GM23248 (cell line): Measurements from ENCODE around the gene GARNL3. TPM values are rescaled to one million over a fixed set of nuclear protein-coding genes. Genes with fewer than 3 reads are reported as not detected.

Experiments
- DNase-seq: peaks from one replicate; pipeline ENCODE4 v3.0.0-alpha.2; 2015
- H2AFZ ChIP-seq: fragments of 200-600 bp; sonication (generic); 2 replicates; pipeline ENCODE4 v1.6.1; 2016; ENCODE audit warnings: antibody characterized with exemption
- H3F3A ChIP-seq: fragments of 200-600 bp; sonication (generic); 2 replicates; pipeline ENCODE4 v1.6.1; 2016; ENCODE audit warnings: mild to moderate bottlenecking, antibody characterized with exemption, mixed run types; ENCODE audit not compliant: insufficient read depth
- H3K27ac ChIP-seq: fragments of 200-600 bp; sonication (generic); 2 replicates; pipeline ENCODE4 v1.5.1; 2016; ENCODE audit warnings: mild to moderate bottlenecking
- H3K27me3 ChIP-seq: fragments of 200-600 bp; sonication (generic); replicated peaks from 2 replicates; pipeline ENCODE4 v1.6.1; 2016; ENCODE audit warnings: mild to moderate bottlenecking; ENCODE audit not compliant: insufficient read depth
- H3K36me3 ChIP-seq: fragments of 200-600 bp; sonication (generic); 2 replicates; pipeline ENCODE4 v1.6.1; 2016; ENCODE audit warnings: low read depth, mild to moderate bottlenecking
- H3K4me1 ChIP-seq: fragments of 200-600 bp; sonication (generic); 2 replicates; pipeline ENCODE4 v1.6.1; 2016; ENCODE audit warnings: mild to moderate bottlenecking; ENCODE audit not compliant: insufficient read depth
- H3K4me2 ChIP-seq: fragments of 200-600 bp; sonication (generic); one replicate; pipeline ENCODE4 v1.6.1; 2016; ENCODE audit warnings: mild to moderate bottlenecking; ENCODE audit not compliant: unreplicated experiment
- H3K4me3 ChIP-seq: fragments of 200-600 bp; sonication (generic); 2 replicates; pipeline ENCODE4 v1.5.1; 2016; ENCODE audit warnings: mild to moderate bottlenecking
- H3K79me2 ChIP-seq: fragments of 200-600 bp; sonication (generic); 2 replicates; pipeline ENCODE4 v1.6.1; 2016; ENCODE audit warnings: mild to moderate bottlenecking; ENCODE audit not compliant: insufficient read depth
- H3K9ac ChIP-seq: fragments of 200-600 bp; sonication (generic); 2 replicates; pipeline ENCODE4 v1.6.1; 2016; ENCODE audit warnings: mild to moderate bottlenecking
- H3K9me2 ChIP-seq: fragments of 200-600 bp; sonication (generic); 2 replicates; pipeline ENCODE4 v1.6.1; 2016; ENCODE audit warnings: mixed run types, mild to moderate bottlenecking, moderate library complexity; ENCODE audit not compliant: insufficient read depth
- H3K9me3 ChIP-seq: fragments of 200-600 bp; sonication (generic); one replicate; pipeline ENCODE4 v1.6.1; 2017; ENCODE audit warnings: low read depth
- H4K20me1 ChIP-seq: fragments of 200-600 bp; sonication (generic); 2 replicates; pipeline ENCODE4 v1.6.0; 2016; ENCODE audit not compliant: insufficient read depth
- EZH2 ChIP-seq: fragments of 200-600 bp; sonication (generic); IDR thresholded peaks from 2 replicates; pipeline ENCODE4 v1.6.1; 2018; ENCODE audit warnings: antibody characterized with exemption, mild to moderate bottlenecking; ENCODE audit not compliant: insufficient read depth, poor library complexity, severe bottlenecking
- EZH2phosphoT487 ChIP-seq: fragments of 200-600 bp; sonication (generic); IDR thresholded peaks from 2 replicates; pipeline ENCODE4 v1.6.1; 2018; ENCODE audit warnings: antibody characterized with exemption, moderate library complexity, mild to moderate bottlenecking, low read depth; ENCODE audit not compliant: insufficient read depth
- WGBS, 2 experiments: methylation state at CpG; one replicate each; pipeline ENCODE4 v1.1.6; 2015 to 2017; ENCODE audit warnings: low lambda C conversion rate in 2 of 2, low coverage in 1 of 2; ENCODE audit errors: missing lambda C conversion rate in 2 of 2; 5-methylcytosine and 5-hydroxymethylcytosine counted together
- in situ Hi-C: fragments of 300-500 bp; cut with MboI; formaldehyde crosslinking; loops from 2 replicates; pipeline ENCODE4 v1.15.0; 2020
- polyA plus RNA-seq: library from polyadenylated mRNA; unstranded; fragments of >200 nt; fragmentation: Nextera tagmentation; extraction: Ambion mirVana; gene quantifications from 2 replicates; pipeline ENCODE4 v1.2.1, GENCODE V29; 2016
- total RNA-seq: library from RNA; depleted of rRNA; stranded (reverse); fragments of >200 nt; shearing (Covaris generic); gene quantifications from 2 replicates; pipeline ENCODE4 v1.2.3, GENCODE V29; 2014

Gene GARNL3
- total and polyA plus RNA-seq, 2 experiments from 2014 or later = 0.43 to 1.3 TPM

GRCh38 chr9:127365461-127365860, 100.9 kb downstream of the GARNL3 start:
- Histone ChIP-seq H3K4me3 (no peak overlapping the region), H3K27ac (no peak overlapping the region), H3K36me3 (no peaks in the 10 kb centered on the region), H4K20me1 (no peaks in the 10 kb centered on the region), H3K9me2 (no peaks in the 10 kb centered on the region), H3K4me1 (no peaks in the 10 kb centered on the region), H3K9me3 (no peaks in the 10 kb centered on the region), H2AFZ (no peak overlapping the region), H3K9ac (no peak overlapping the region), H3K79me2 (no peaks in the 10 kb centered on the region), H3K4me2 (no peak overlapping the region), H3K27me3 (peaks cover 9% of the 10 kb centered on the region), H3F3A (no peaks in the 10 kb centered on the region)
- 89 to 92% methylated on average over 10 of the region's 10 CpGs for WGBS, 2 experiments
- in situ Hi-C loops = no loop called here
- DNase-seq = no peak
- no peak for TF ChIP-seq EZH2
- no peak for TF ChIP-seq EZH2phosphoT487

- in situ Hi-C loops = no loop called here
- H3K27me3 ChIP-seq = peaks cover 19% of the 10 kb centered on the region
Measured at GRCh38 chr9:127366594-127366993, 102.0 kb downstream of the GARNL3 start.

GRCh38 chr9:127368852-127369402, 104.4 kb downstream of the GARNL3 start:
- no peak overlapping the region for H3K4me2 ChIP-seq
- H2AFZ ChIP-seq = no peak overlapping the region
- no peak overlapping the region for H3K27ac ChIP-seq
- no peaks in the 10 kb centered on the region for H3K9me3 ChIP-seq
- no peak for TF ChIP-seq EZH2
- no peak for TF ChIP-seq EZH2phosphoT487
- no peaks in the 10 kb centered on the region for H4K20me1 ChIP-seq
- H3K4me3 ChIP-seq = no peak overlapping the region
- H3K9me2 ChIP-seq = no peaks in the 10 kb centered on the region
- H3K36me3 ChIP-seq = no peaks in the 10 kb centered on the region
- no peaks in the 10 kb centered on the region for H3F3A ChIP-seq
- no peak overlapping the region for H3K9ac ChIP-seq
- in situ Hi-C loops = no loop called here
- peaks cover 41% of the 10 kb centered on the region for H3K27me3 ChIP-seq
- WGBS, 2 experiments = 77 to 80% methylated on average over 6 of the region's 6 CpGs
- no peaks in the 10 kb centered on the region for H3K79me2 ChIP-seq
- no peaks in the 10 kb centered on the region for H3K4me1 ChIP-seq
- DNase-seq = no peak

More at GRCh38 chr9:127366594-127366993, 102.0 kb downstream of the GARNL3 start:
- Histone ChIP-seq H3K27ac (no peak overlapping the region), H3K9me2 (no peaks in the 10 kb centered on the region), H3K4me1 (no peaks in the 10 kb centered on the region), H3K9ac (no peak overlapping the region), H4K20me1 (no peaks in the 10 kb centered on the region), H3K9me3 (no peaks in the 10 kb centered on the region), H3K79me2 (no peaks in the 10 kb centered on the region), H2AFZ (no peak overlapping the region), H3F3A (no peaks in the 10 kb centered on the region), H3K36me3 (no peaks in the 10 kb centered on the region), H3K4me2 (no peak overlapping the region), H3K4me3 (no peak overlapping the region)
- no peak for DNase-seq
- WGBS, 2 experiments = 78 to 80% methylated on average over 7 of the region's 7 CpGs
- TF ChIP-seq EZH2 (no peak), EZH2phosphoT487 (no peak)

DNA sequence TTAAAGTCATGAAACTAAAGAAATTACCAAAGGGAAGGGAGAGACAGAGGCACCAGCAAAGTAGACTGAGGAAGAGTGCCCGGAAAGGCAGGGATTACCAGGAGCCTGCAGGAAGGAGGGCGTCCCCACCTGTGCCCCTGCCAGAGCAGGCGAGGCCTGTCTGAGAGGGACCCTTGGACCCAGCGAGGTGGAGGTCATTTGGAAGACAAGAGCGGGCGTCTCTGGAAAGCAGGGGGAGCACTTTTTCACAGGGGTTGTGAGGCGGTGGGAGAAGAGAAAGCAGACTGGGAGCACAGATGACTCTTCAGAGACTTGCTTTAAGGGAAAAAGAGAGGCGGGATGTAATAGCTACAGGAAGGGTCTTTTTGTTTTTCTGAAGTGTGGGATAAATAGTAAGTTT, 104.9 kb downstream of the GARNL3 start:
- H3F3A ChIP-seq = no peaks in the 10 kb centered on the region
- H3K36me3 ChIP-seq = no peaks in the 10 kb centered on the region
- H3K79me2 ChIP-seq = no peaks in the 10 kb centered on the region
- H2AFZ ChIP-seq = no peak overlapping the region
- in situ Hi-C loops = no loop called here
- no peaks in the 10 kb centered on the region for H3K9me2 ChIP-seq
- TF ChIP-seq EZH2 = no peak
- TF ChIP-seq EZH2phosphoT487 = no peak
- H3K4me1 ChIP-seq = no peaks in the 10 kb centered on the region
- peaks cover 46% of the 10 kb centered on the region for H3K27me3 ChIP-seq
- 89% methylated on average over 8 of the region's 8 CpGs for WGBS, 2 experiments
- H3K4me3 ChIP-seq = no peak overlapping the region
- H3K27ac ChIP-seq = no peak overlapping the region
- H3K4me2 ChIP-seq = no peak overlapping the region
- no peaks in the 10 kb centered on the region for H4K20me1 ChIP-seq
- no peak for DNase-seq
- no peaks in the 10 kb centered on the region for H3K9me3 ChIP-seq
- H3K9ac ChIP-seq = no peak overlapping the region
